Tibial nerve (tissue), 4 donors: ENCODE results near the gene NDUFS1. TPM values are rescaled to one million over a fixed set of nuclear protein-coding genes. Genes with fewer than 3 reads are reported as not detected.

ENCODE experiments used
- DNase-seq, 2 donors: peaks; one replicate each; pipeline ENCODE4 v3.0.0-alpha.2; 2019; ENCODE audit warnings: low spot score in 2 of 2
- H3K27ac ChIP-seq, 4 donors: fragments of 200-600 bp; sonication (generic) in 3 of 4; one replicate each; pipeline ENCODE4 v1.5.1; 2017 to 2019; ENCODE audit warnings: mild to moderate bottlenecking in 1 of 4
- H3K27me3 ChIP-seq, 2 donors: fragments of 200-600 bp; sonication (generic) in 1 of 2; one replicate each; pipeline versions ENCODE4 v1.5.1 to v1.6.0; 2017 to 2019
- H3K36me3 ChIP-seq, 3 donors: fragments of 200-600 bp; sonication (generic); one replicate each; pipeline ENCODE4 v1.5.1; 2018 to 2019
- H3K4me1 ChIP-seq, 4 donors: fragments of 200-600 bp; sonication (generic) in 3 of 4; one replicate each; pipeline ENCODE4 v1.5.1; 2017 to 2019
- H3K4me3 ChIP-seq, 4 donors: fragments of 200-600 bp; sonication (generic) in 3 of 4; one replicate each; pipeline ENCODE4 v1.5.1; 2017 to 2019; ENCODE audit warnings: mild to moderate bottlenecking in 1 of 4, moderate library complexity in 1 of 4
- H3K9me3 ChIP-seq, 4 donors: fragments of 200-600 bp; sonication (generic) in 3 of 4; one replicate each; pipeline ENCODE4 v1.5.1; 2017 to 2019
- EP300 ChIP-seq, 2 donors: sonication (generic); formaldehyde crosslinking; IDR thresholded peaks; one replicate each; pipeline ENCODE4 v1.6.1; 2017; ENCODE audit warnings: antibody characterized with exemption in 2 of 2, mild to moderate bottlenecking in 1 of 2
- POLR2A ChIP-seq, 2 donors: fragments of 450-650 bp; IDR thresholded peaks; one replicate each; pipeline ENCODE4 v1.6.1; 2017; ENCODE audit warnings: antibody characterized with exemption in 2 of 2, mild to moderate bottlenecking in 2 of 2, moderate library complexity in 2 of 2
- WGBS, 2 donors: methylation state at CpG; one replicate each; pipeline ENCODE4 v1.1.5; 2018; 5-methylcytosine and 5-hydroxymethylcytosine counted together
- total RNA-seq, 4 donors: library from RNA; depleted of rRNA; stranded (reverse); fragments of >200 nt; gene quantifications; one replicate each; pipeline ENCODE4 v1.1.0, GENCODE V29; 2016
- TF ChIP-seq, protein P1 (sequence below), 5 experiments: fragments of 200-600 bp in 3 of 5; fragments of 450-650 bp in 2 of 5; sonication (generic) in 3 of 5; IDR thresholded peaks; one replicate each; pipeline ENCODE4 v1.5.1; 2016 to 2019; ENCODE audit warnings: antibody characterized with exemption in 5 of 5, mild to moderate bottlenecking in 3 of 5, moderate library complexity in 2 of 5

NDUFS1 gene
- total RNA-seq, 4 donors from 2014 or later, result 37.8 to 68.6 (median 53.0) TPM

DNA sequence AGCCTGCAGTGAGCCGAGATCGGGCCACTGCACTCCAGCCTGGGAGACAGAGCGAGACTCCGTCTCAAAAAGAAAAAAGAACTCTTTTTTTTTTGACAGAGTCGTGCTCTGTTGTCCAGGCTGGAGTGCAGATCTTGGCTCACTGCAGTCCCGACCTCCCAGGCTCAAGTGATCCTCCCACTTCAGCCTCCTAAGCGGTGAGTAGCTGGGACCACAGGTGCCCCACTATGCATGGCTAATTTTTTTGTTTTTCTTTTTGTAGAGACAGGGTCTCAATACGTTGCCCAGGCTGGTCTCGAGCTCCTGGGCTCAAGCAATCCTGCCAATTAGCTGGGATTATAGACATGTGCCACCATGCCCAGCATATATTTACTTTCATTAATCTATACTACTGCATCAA, 60.8 kb downstream of the NDUFS1 start:
- no peaks in the 10 kb centered on the region for H3K9me3 ChIP-seq
- 93 to 96% methylated on average over 9 of the region's 9 CpGs for WGBS, 2 donors
- no peaks in the 10 kb centered on the region for H3K4me1 ChIP-seq
- DNase-seq, result no peak
- no peaks in the 10 kb centered on the region for H3K27me3 ChIP-seq
- peaks cover 0 to 40% (median 0%) of the 10 kb centered on the region in 3 donors for H3K36me3 ChIP-seq
- H3K27ac ChIP-seq, result no peak overlapping the region
- TF ChIP-seq, protein P1, sequence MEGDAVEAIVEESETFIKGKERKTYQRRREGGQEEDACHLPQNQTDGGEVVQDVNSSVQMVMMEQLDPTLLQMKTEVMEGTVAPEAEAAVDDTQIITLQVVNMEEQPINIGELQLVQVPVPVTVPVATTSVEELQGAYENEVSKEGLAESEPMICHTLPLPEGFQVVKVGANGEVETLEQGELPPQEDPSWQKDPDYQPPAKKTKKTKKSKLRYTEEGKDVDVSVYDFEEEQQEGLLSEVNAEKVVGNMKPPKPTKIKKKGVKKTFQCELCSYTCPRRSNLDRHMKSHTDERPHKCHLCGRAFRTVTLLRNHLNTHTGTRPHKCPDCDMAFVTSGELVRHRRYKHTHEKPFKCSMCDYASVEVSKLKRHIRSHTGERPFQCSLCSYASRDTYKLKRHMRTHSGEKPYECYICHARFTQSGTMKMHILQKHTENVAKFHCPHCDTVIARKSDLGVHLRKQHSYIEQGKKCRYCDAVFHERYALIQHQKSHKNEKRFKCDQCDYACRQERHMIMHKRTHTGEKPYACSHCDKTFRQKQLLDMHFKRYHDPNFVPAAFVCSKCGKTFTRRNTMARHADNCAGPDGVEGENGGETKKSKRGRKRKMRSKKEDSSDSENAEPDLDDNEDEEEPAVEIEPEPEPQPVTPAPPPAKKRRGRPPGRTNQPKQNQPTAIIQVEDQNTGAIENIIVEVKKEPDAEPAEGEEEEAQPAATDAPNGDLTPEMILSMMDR (IDR thresholded peaks at IDR 0.05), result no peak
- TF ChIP-seq EP300 (IDR thresholded peaks at IDR 0.05) (no peak), POLR2A (IDR thresholded peaks at IDR 0.05) (no peak)
- H3K4me3 ChIP-seq, result no peak overlapping the region

DNA sequence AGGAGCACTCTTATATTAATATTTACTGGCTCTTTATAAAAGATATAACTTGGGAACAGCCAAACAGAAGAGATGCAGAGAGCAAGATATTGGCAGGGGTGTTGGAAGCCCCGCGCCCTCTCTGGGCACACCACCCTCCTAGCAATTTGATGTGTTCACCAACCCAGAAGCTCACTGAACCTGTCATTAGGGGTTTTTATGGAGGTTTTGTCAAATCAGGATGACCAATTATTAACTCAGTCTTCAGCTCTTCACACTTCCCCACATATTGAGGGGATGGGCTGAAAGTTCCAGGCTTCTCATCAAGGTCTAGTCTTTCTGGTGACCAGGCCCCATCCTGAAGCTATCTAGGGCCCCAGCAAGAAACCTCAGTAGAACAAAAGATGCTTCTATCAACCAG, 62.4 kb downstream of the NDUFS1 start:
- no peaks in the 10 kb centered on the region for H3K9me3 ChIP-seq

DNA sequence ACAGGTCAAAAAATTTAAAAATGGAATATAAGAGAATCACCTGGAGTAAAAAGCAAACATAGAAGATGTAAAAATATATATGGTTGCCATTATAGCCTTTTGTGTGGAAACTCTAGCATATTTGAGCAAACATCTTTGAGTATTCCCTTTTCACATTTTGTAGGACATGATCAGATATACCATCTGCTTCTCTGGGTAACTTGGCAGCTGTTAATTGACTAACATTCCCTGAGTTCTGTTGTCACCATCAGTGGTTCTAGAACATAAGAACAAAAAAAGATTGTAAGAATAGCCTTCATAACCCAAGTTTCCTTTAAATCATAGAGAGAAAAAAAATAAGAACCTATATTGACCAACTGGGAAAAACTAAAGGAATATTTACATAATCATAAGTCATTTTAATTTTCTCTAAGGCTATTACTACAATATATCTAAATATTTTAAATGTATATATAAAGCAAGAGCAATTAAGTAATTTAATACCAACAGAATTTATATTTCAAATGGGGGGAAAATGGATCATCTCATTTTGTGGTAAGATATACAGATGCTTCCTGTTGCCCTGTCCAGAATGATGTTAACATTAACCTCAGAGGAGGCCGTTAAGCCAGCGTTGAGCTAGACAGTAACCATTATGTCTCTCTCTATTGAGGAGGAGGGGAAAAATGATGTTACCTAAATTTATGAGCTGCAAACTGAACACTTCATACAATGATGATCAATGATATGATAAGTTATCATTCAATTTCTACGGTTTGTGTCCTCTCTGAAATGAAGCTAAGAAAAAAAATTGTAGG, 63.5 kb downstream of the NDUFS1 start:
- Histone ChIP-seq H3K27ac (no peak overlapping the region), H3K9me3 (no peaks in the 10 kb centered on the region), H3K4me1 (peaks cover 0 to 9% (median 0%) of the 10 kb centered on the region in 4 donors), H3K27me3 (no peaks in the 10 kb centered on the region), H3K4me3 (no peak overlapping the region), H3K36me3 (peaks cover 0 to 25% (median 0%) of the 10 kb centered on the region in 3 donors)
- WGBS, 2 donors, result 40 to 45% methylated on average over 3 of the region's 3 CpGs
- DNase-seq, result no peak
- TF ChIP-seq POLR2A (IDR thresholded peaks at IDR 0.05) (no peak), EP300 (IDR thresholded peaks at IDR 0.05) (no peak)
- TF ChIP-seq, protein P1 (IDR thresholded peaks at IDR 0.05), result no peak

More for the DNA sequence above, 62.4 kb downstream of the NDUFS1 start:
- H3K4me3 ChIP-seq, result no peak overlapping the region
- WGBS, 2 donors, result 94 to 98% methylated on average over 2 of the region's 2 CpGs
- DNase-seq, result no peak
- H3K4me1 ChIP-seq, result peaks cover 0 to 9% (median 0%) of the 10 kb centered on the region in 4 donors
- no peaks in the 10 kb centered on the region for H3K27me3 ChIP-seq
- peaks cover 0 to 30% (median 0%) of the 10 kb centered on the region in 3 donors for H3K36me3 ChIP-seq
- H3K27ac ChIP-seq, result no peak overlapping the region
- no peak for TF ChIP-seq EP300 (IDR thresholded peaks at IDR 0.05)
- TF ChIP-seq, protein P1 (IDR thresholded peaks at IDR 0.05), result no peak
- no peak for TF ChIP-seq POLR2A (IDR thresholded peaks at IDR 0.05)

DNA sequence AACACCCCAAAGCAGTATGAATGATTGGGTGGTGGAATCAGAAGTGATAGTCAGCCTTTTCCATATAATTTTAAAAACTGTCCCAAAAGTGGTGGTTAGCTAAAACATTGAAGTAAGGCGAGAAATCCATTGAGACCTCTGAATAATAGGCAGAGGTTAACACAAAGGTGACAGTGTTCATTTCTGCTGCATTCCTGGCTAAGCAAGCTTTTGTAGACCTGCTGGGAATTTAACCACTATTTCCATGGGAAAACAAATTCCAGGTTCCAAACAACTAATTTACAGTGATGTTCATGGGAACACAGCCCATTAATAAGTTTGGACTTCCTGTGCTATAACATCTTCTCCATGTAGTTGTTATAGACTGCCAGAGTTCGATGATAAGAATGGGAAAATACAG, 66.9 kb downstream of the NDUFS1 start:
- H3K4me3 ChIP-seq, result no peak overlapping the region
- TF ChIP-seq, protein P1 (IDR thresholded peaks at IDR 0.05), result no peak
- TF ChIP-seq POLR2A (IDR thresholded peaks at IDR 0.05) (no peak), EP300 (IDR thresholded peaks at IDR 0.05) (no peak)
- peaks cover 0 to 20% (median 0%) of the 10 kb centered on the region in 3 donors for H3K36me3 ChIP-seq
- no peak overlapping the region for H3K27ac ChIP-seq
- 70 to 76% methylated on average over 2 of the region's 2 CpGs for WGBS, 2 donors
- H3K4me1 ChIP-seq, result peaks cover 0 to 23% (median 4%) of the 10 kb centered on the region in 4 donors
- no peaks in the 10 kb centered on the region for H3K27me3 ChIP-seq
- H3K9me3 ChIP-seq, result no peaks in the 10 kb centered on the region
- DNase-seq, result no peak

DNA sequence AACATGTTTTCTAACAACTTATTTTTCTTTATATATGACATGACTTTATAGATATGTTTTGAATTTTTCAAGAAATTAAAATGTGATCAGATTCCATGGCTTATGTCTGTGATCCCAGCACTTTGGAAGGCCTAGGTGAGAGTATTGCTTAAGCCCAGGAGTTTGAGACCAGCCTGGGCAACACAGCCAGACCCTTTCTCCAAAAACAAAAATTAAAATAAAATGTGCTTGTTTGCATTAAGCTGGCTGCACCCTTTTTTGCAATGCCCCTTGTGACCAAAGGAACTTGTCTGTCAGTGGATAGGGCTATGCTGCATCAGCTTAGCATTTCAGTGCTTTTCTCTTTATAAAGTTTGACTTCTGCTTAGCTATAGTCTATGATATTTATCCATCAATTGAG, 71.0 kb downstream of the NDUFS1 start:
- peaks cover 0 to 13% (median 0%) of the 10 kb centered on the region in 3 donors for H3K36me3 ChIP-seq
- H3K4me3 ChIP-seq, result no peak overlapping the region
- no peak for DNase-seq
- peaks cover 0 to 39% (median 8%) of the 10 kb centered on the region in 4 donors for H3K4me1 ChIP-seq
- no peaks in the 10 kb centered on the region for H3K27me3 ChIP-seq
- peak overlapping the region in 1 of 4 donors; percentile 31 for H3K27ac ChIP-seq
- no peaks in the 10 kb centered on the region for H3K9me3 ChIP-seq
- TF ChIP-seq POLR2A (IDR thresholded peaks at IDR 0.05) (no peak), EP300 (IDR thresholded peaks at IDR 0.05) (no peak)
- TF ChIP-seq, protein P1 (IDR thresholded peaks at IDR 0.05), result no peak
